SK-N-SH treated with all-trans-retinoic acid at 6 μM for 48 hours (cell line): ENCODE results near the gene MTCL1.

Experiments
- ATAC-seq: fragments of 200-7000 bp; cut with Tn5 transposase; 3 replicates; pipeline ENCODE4 v1.9.1; 2020; ENCODE audit warnings: mild to moderate bottlenecking, moderate library complexity
- ARNTL ChIP-seq: fragments of 450-650 bp; formaldehyde crosslinking; IDR thresholded peaks from 2 replicates; pipeline ENCODE4 v1.5.0; 2020; ENCODE audit warnings: low read depth, mild to moderate bottlenecking, moderate library complexity, borderline replicate concordance
- BACH2 ChIP-seq: fragments of 250-450 bp; sonication (Bioruptor Pico); IDR thresholded peaks from 2 replicates; pipeline ENCODE4 v1.9.0; 2021; ENCODE audit warnings: mild to moderate bottlenecking, borderline replicate concordance
- CREB5 ChIP-seq: fragments of 250-450 bp; sonication (Bioruptor Pico); IDR thresholded peaks from 2 replicates; pipeline ENCODE4 v1.5.1; 2020; ENCODE audit warnings: low read depth, mild to moderate bottlenecking, moderate library complexity
- CSDC2 ChIP-seq: fragments of 250-450 bp; sonication (Bioruptor Pico); IDR thresholded peaks from 2 replicates; pipeline ENCODE4 v1.5.0; 2020; ENCODE audit warnings: mild to moderate bottlenecking, moderate library complexity
- CSRNP3 ChIP-seq: fragments of 250-450 bp; sonication (Bioruptor Pico); IDR thresholded peaks from 2 replicates; pipeline ENCODE4 v1.5.1; 2021; ENCODE audit warnings: mild to moderate bottlenecking, moderate library complexity
- ESRRG ChIP-seq: fragments of 250-450 bp; sonication (Bioruptor Pico); IDR thresholded peaks from 2 replicates; pipeline ENCODE4 v1.6.1; 2021; ENCODE audit warnings: mild to moderate bottlenecking
- GLIS3 ChIP-seq: fragments of 250-450 bp; sonication (Bioruptor Pico); IDR thresholded peaks from 2 replicates; pipeline ENCODE4 v1.5.0; 2020; ENCODE audit warnings: mild to moderate bottlenecking, moderate library complexity
- ISL1 ChIP-seq: fragments of 250-450 bp; sonication (Bioruptor Pico); IDR thresholded peaks from 2 replicates; pipeline ENCODE4 v2.1.2; 2022; ENCODE audit warnings: mild to moderate bottlenecking, moderate library complexity
- OSR1 ChIP-seq: fragments of 250-450 bp; sonication (Bioruptor Pico); IDR thresholded peaks from 2 replicates; pipeline ENCODE4 v1.8.0; 2022; ENCODE audit warnings: moderate library complexity, mild to moderate bottlenecking, inconsistent platforms
- PPARA ChIP-seq: fragments of 250-450 bp; sonication (Bioruptor Pico); IDR thresholded peaks from 2 replicates; pipeline ENCODE4 v1.5.0; 2020; ENCODE audit warnings: mild to moderate bottlenecking, borderline replicate concordance
- SNAI2 ChIP-seq: fragments of 250-450 bp; sonication (Bioruptor Pico); IDR thresholded peaks from 2 replicates; pipeline ENCODE4 v1.5.0; 2020; ENCODE audit warnings: mild to moderate bottlenecking, moderate library complexity
- TCF4 ChIP-seq: fragments of 250-450 bp; sonication (Bioruptor Pico); IDR thresholded peaks from 2 replicates; pipeline ENCODE4 v1.8.0; 2021; ENCODE audit warnings: mild to moderate bottlenecking, moderate library complexity, borderline replicate concordance
- TOX ChIP-seq: fragments of 250-450 bp; sonication (Bioruptor Pico); IDR thresholded peaks from 2 replicates; pipeline ENCODE4 v1.8.0; 2021; ENCODE audit warnings: mild to moderate bottlenecking, moderate library complexity, borderline replicate concordance
- ZC3H10 ChIP-seq: fragments of 250-450 bp; sonication (Bioruptor Pico); IDR thresholded peaks from 2 replicates; pipeline ENCODE4 v1.5.1; 2021; ENCODE audit warnings: mild to moderate bottlenecking, moderate library complexity
- ZFP3 ChIP-seq: fragments of 250-450 bp; sonication (Bioruptor Pico); IDR thresholded peaks from 2 replicates; pipeline ENCODE4 v1.5.0; 2020; ENCODE audit warnings: mild to moderate bottlenecking, moderate library complexity
- ZFP30 ChIP-seq: fragments of 450-650 bp; formaldehyde crosslinking; IDR thresholded peaks from 2 replicates; pipeline ENCODE4 v1.5.0; 2022; ENCODE audit warnings: mild to moderate bottlenecking, moderate library complexity
- ZNF565 ChIP-seq: fragments of 450-650 bp; formaldehyde crosslinking; conservative IDR thresholded peaks from 2 replicates; pipeline ENCODE4 v1.5.0; 2020; ENCODE audit warnings: low read depth, mild to moderate bottlenecking, moderate library complexity
- ZNF70 ChIP-seq: fragments of 450-650 bp; formaldehyde crosslinking; IDR thresholded peaks from 2 replicates; pipeline ENCODE4 v1.5.0; 2020; ENCODE audit warnings: mild to moderate bottlenecking, moderate library complexity
- ZNF8 ChIP-seq: fragments of 450-650 bp; formaldehyde crosslinking; IDR thresholded peaks from 2 replicates; pipeline ENCODE4 v1.5.0; 2020; ENCODE audit warnings: mild to moderate bottlenecking, moderate library complexity
- TF ChIP-seq, protein P1 (sequence below): fragments of 250-450 bp; sonication (Bioruptor Pico); IDR thresholded peaks from 2 replicates; pipeline ENCODE4 v1.8.0; 2020; ENCODE audit warnings: mild to moderate bottlenecking, moderate library complexity, borderline replicate concordance
- TF ChIP-seq, protein P2 (sequence below): fragments of 250-450 bp; sonication (Bioruptor Pico); IDR thresholded peaks from 2 replicates; pipeline ENCODE4 v1.8.0; 2021; ENCODE audit warnings: low read depth, mild to moderate bottlenecking, moderate library complexity, borderline replicate concordance

Gene MTCL1

DNA sequence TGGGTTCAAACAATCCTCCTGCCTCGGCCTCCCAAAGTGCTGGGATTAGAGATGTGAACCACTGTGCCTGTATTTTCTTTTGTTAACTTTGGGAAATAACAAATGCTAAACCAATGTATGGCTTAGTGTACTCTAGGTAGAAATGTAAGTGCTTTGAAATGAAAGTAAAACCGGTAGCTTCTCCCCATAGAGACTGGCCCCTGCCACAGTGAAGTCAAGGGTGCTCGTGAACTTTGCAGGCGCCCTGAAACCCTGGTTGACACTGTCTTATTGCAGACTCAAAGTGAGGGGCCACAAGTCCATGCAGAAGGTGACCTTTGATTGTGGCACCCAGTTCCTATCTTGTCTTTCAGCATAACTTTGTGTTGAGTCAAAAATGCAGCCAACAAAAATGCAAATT lies 24.2 kb upstream of the MTCL1 start:
- ATAC-seq, result no peak
- no peak for TF ChIP-seq TCF4
- no peak for TF ChIP-seq OSR1 (CRISPR knock-in tag)
- no peak for TF ChIP-seq ESRRG (CRISPR knock-in tag)
- TF ChIP-seq BACH2 (CRISPR knock-in tag), result no peak
- TF ChIP-seq ZNF565, result no peak
- TF ChIP-seq ARNTL (CRISPR knock-in tag), result no peak
- TF ChIP-seq, protein P1, sequence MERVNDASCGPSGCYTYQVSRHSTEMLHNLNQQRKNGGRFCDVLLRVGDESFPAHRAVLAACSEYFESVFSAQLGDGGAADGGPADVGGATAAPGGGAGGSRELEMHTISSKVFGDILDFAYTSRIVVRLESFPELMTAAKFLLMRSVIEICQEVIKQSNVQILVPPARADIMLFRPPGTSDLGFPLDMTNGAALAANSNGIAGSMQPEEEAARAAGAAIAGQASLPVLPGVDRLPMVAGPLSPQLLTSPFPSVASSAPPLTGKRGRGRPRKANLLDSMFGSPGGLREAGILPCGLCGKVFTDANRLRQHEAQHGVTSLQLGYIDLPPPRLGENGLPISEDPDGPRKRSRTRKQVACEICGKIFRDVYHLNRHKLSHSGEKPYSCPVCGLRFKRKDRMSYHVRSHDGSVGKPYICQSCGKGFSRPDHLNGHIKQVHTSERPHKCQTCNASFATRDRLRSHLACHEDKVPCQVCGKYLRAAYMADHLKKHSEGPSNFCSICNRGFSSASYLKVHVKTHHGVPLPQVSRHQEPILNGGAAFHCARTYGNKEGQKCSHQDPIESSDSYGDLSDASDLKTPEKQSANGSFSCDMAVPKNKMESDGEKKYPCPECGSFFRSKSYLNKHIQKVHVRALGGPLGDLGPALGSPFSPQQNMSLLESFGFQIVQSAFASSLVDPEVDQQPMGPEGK, result no peak
- no peak for TF ChIP-seq CSRNP3
- TF ChIP-seq PPARA (CRISPR knock-in tag), result no peak
- TF ChIP-seq ZNF8 (CRISPR knock-in tag), result no peak
- no peak for TF ChIP-seq ZFP30
- TF ChIP-seq, protein P2, sequence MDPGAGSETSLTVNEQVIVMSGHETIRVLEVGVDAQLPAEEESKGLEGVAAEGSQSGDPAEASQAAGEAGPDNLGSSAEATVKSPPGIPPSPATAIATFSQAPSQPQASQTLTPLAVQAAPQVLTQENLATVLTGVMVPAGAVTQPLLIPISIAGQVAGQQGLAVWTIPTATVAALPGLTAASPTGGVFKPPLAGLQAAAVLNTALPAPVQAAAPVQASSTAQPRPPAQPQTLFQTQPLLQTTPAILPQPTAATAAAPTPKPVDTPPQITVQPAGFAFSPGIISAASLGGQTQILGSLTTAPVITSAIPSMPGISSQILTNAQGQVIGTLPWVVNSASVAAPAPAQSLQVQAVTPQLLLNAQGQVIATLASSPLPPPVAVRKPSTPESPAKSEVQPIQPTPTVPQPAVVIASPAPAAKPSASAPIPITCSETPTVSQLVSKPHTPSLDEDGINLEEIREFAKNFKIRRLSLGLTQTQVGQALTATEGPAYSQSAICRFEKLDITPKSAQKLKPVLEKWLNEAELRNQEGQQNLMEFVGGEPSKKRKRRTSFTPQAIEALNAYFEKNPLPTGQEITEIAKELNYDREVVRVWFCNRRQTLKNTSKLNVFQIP (CRISPR knock-in tag), result no peak
- no peak for TF ChIP-seq SNAI2 (CRISPR knock-in tag)
- TF ChIP-seq ZNF70, result no peak

DNA sequence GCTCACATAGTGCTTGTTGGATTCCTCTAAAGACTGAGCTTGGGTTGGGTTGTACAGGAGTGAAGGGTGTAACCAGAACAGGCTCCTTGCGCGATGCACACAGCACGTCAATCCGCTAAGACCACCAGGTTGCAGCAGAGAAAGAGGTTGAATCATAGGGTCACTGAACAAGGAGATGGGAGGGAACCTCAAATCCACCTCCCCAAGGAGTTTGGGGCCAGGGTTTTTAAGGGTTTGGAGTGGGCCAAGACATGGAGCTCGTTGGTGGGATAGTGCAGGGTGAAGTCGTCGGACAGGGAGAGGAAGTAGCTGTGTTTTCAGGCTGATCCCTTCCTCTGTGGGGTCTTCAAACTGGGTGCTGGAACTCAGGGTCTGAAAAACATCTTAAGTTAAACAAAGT lies 20.8 kb upstream of the MTCL1 start:
- TF ChIP-seq ZNF8 (CRISPR knock-in tag), result no peak
- TF ChIP-seq CREB5 (CRISPR knock-in tag), result no peak
- TF ChIP-seq TCF4, result no peak
- TF ChIP-seq ZC3H10 (CRISPR knock-in tag), result no peak
- TF ChIP-seq SNAI2 (CRISPR knock-in tag), result no peak
- no peak for TF ChIP-seq ZNF565
- no peak for TF ChIP-seq GLIS3
- no peak for TF ChIP-seq PPARA (CRISPR knock-in tag)
- no peak for TF ChIP-seq OSR1 (CRISPR knock-in tag)
- TF ChIP-seq BACH2 (CRISPR knock-in tag), result no peak
- TF ChIP-seq ZFP30, result no peak
- TF ChIP-seq TOX (CRISPR knock-in tag), result no peak
- TF ChIP-seq, protein P2 (CRISPR knock-in tag), result no peak
- no peak for TF ChIP-seq ZFP3 (CRISPR knock-in tag)
- TF ChIP-seq CSRNP3, result no peak
- TF ChIP-seq ISL1 (CRISPR knock-in tag), result no peak
- no peak for TF ChIP-seq CSDC2 (CRISPR knock-in tag)
- TF ChIP-seq ZNF70, result no peak
- no peak for ATAC-seq
